H1 (cell line): ENCODE measurements around the gene ACMSD. TPM values are rescaled to one million over a fixed set of nuclear protein-coding genes. Genes with fewer than 3 reads are reported as not detected.

Experiments used
- CTCF ChIA-PET: fragments of 300-600 bp; sonication (Branson Sonifier 250); formaldehyde crosslinking; loops from one replicate; lab custom pipeline; 2021; ENCODE audit not compliant: partially characterized antibody; lab: Charles Lee
- POLR2A ChIA-PET: fragments of 300-600 bp; sonication (Branson Sonifier 250); formaldehyde crosslinking; loops from one replicate; lab custom pipeline; 2021; ENCODE audit warnings: inconsistent platforms; ENCODE audit not compliant: partially characterized antibody; lab: Charles Lee
- DNase-seq, 2 experiments: peaks; one replicate each; pipeline versions ENCODE4 v3.0.0 to v3.0.0-alpha.2; 2010 to 2022; ENCODE audit warnings: low spot score in 2 of 2, low read depth in 1 of 2, mixed read lengths in 1 of 2
- FAIRE-seq: peaks from 2 replicates; lab custom pipeline; 2011; peaks lifted over from hg19 to GRCh38; lab: Jason Lieb, UNC
- H2AFZ ChIP-seq: 2 replicates; pipeline ENCODE4 v1.8.1; 2012; ENCODE audit warnings: low read length, inconsistent platforms
- H2AK5ac ChIP-seq: 2 replicates; pipeline ENCODE4 v1.6.1; 2013; ENCODE audit warnings: low read depth, low read length
- H2BK120ac ChIP-seq: replicated peaks from 2 replicates; pipeline ENCODE3; 2013; ENCODE audit warnings: low read depth, low read length, inconsistent platforms
- H2BK12ac ChIP-seq: 2 replicates; pipeline ENCODE4 v1.6.1; 2013; ENCODE audit warnings: low read depth, low read length
- H2BK15ac ChIP-seq: 2 replicates; pipeline ENCODE4 v1.6.1; 2013; ENCODE audit warnings: low read length
- H2BK20ac ChIP-seq: 2 replicates; pipeline ENCODE4 v1.6.1; 2013; ENCODE audit warnings: low read length
- H2BK5ac ChIP-seq: 2 replicates; pipeline ENCODE4 v1.6.1; 2013; ENCODE audit warnings: low read depth, low read length
- H3K14ac ChIP-seq: 2 replicates; pipeline ENCODE4 v1.6.1; 2013; ENCODE audit warnings: inconsistent platforms; ENCODE audit not compliant: insufficient read length
- H3K18ac ChIP-seq: 2 replicates; pipeline ENCODE4 v1.6.1; 2013; ENCODE audit warnings: low read length; ENCODE audit errors: extremely low read depth
- H3K23ac ChIP-seq: 2 replicates; pipeline ENCODE4 v1.6.1; 2013; ENCODE audit warnings: inconsistent platforms; ENCODE audit not compliant: insufficient read length
- H3K23me2 ChIP-seq: 2 replicates; pipeline ENCODE4 v1.6.1; 2013; ENCODE audit warnings: low read depth, low read length
- H3K27ac ChIP-seq: 2 replicates; pipeline ENCODE4 v1.6.1; 2011; ENCODE audit warnings: low read depth, low read length, inconsistent platforms
- H3K27me3 ChIP-seq, 4 experiments: replicated peaks in 1 of 4; 1 replicate in 1 of 4; 2 replicates in 3 of 4; pipeline versions ENCODE4 v1.6.1 to v1.8.1; 2011 to 2013; ENCODE audit warnings: low read length in 3 of 4, mild to moderate bottlenecking in 3 of 4, inconsistent platforms in 2 of 4, mixed read lengths in 2 of 4, moderate library complexity in 1 of 4; ENCODE audit not compliant: control insufficient read depth in 3 of 4, insufficient read depth in 3 of 4; ENCODE audit errors: extremely low read depth in 1 of 4
- H3K36me3 ChIP-seq, 4 experiments: 2 replicates each; pipeline versions ENCODE4 v1.6.1 to v1.8.1; 2011 to 2013; ENCODE audit warnings: mild to moderate bottlenecking in 4 of 4, low read length in 3 of 4, moderate library complexity in 2 of 4, control low read depth in 1 of 4, inconsistent platforms in 1 of 4; ENCODE audit not compliant: insufficient read depth in 4 of 4, control insufficient read depth in 2 of 4
- H3K4ac ChIP-seq: replicated peaks from 2 replicates; pipeline ENCODE3; 2013; ENCODE audit warnings: low read length, low read depth, mixed read lengths, inconsistent platforms; ENCODE audit not compliant: insufficient read length
- H3K4me1 ChIP-seq, 4 experiments: replicated peaks in 1 of 4; 1 replicate in 1 of 4; 2 replicates in 3 of 4; pipeline versions ENCODE4 v1.6.1 to v1.8.1; 2011 to 2013; ENCODE audit warnings: low read length in 3 of 4, inconsistent platforms in 2 of 4, mixed read lengths in 1 of 4; ENCODE audit not compliant: insufficient read depth in 4 of 4, control insufficient read depth in 3 of 4
- H3K4me2 ChIP-seq, 2 experiments: 2 replicates each; pipeline versions ENCODE4 v1.6.1 to v1.8.1; 2011 to 2013; ENCODE audit warnings: low read depth in 2 of 2, low read length in 2 of 2, control low read depth in 1 of 2, inconsistent platforms in 1 of 2, mild to moderate bottlenecking in 1 of 2; ENCODE audit not compliant: insufficient read depth in 1 of 2
- H3K4me3 ChIP-seq, 4 experiments: fragments of 200-600, 300-600 bp in 1 of 4; sonication (generic), shearing (Covaris generic), sonication (Bioruptor Twin) in 1 of 4; 2 replicates each; pipeline versions ENCODE4 v1.5.1 to v1.8.1; 2011 to 2016; ENCODE audit warnings: low read length in 4 of 4, low read depth in 3 of 4, control low read depth in 2 of 4, inconsistent platforms in 2 of 4, mild to moderate bottlenecking in 2 of 4, mixed read lengths in 1 of 4, moderate library complexity in 1 of 4; ENCODE audit not compliant: insufficient read depth in 2 of 4; ENCODE audit errors: extremely low read depth in 1 of 4
- H3K56ac ChIP-seq: replicated peaks from 2 replicates; pipeline ENCODE3; 2013; ENCODE audit warnings: low read depth, mild to moderate bottlenecking, mixed read lengths, low read length, inconsistent platforms; ENCODE audit not compliant: insufficient read length
- H3K79me1 ChIP-seq: 2 replicates; pipeline ENCODE4 v1.6.1; 2013; ENCODE audit warnings: low read depth, low read length, control low read depth
- H3K79me2 ChIP-seq, 2 experiments: 2 replicates each; pipeline versions ENCODE4 v1.6.1 to v1.8.1; 2012 to 2013; ENCODE audit warnings: low read length in 2 of 2, mild to moderate bottlenecking in 2 of 2, inconsistent platforms in 1 of 2; ENCODE audit not compliant: insufficient read depth in 2 of 2, control insufficient read depth in 1 of 2
- H3K9ac ChIP-seq, 4 experiments: replicated peaks in 1 of 4; 1 replicate in 1 of 4; 2 replicates in 3 of 4; pipeline versions ENCODE4 v1.6.1 to v1.8.1; 2011 to 2013; ENCODE audit warnings: low read depth in 3 of 4, low read length in 3 of 4, control low read depth in 2 of 4, mild to moderate bottlenecking in 2 of 4, moderate library complexity in 2 of 4, inconsistent platforms in 1 of 4; ENCODE audit errors: extremely low read depth in 1 of 4
- H3K9me3 ChIP-seq, 2 experiments: 2 replicates each; pipeline versions ENCODE4 v1.6.1 to v1.8.1; 2012 to 2013; ENCODE audit warnings: mild to moderate bottlenecking in 2 of 2, moderate library complexity in 2 of 2, control low read depth in 1 of 2, inconsistent platforms in 1 of 2, low read depth in 1 of 2, low read length in 1 of 2, mixed read lengths in 1 of 2; ENCODE audit not compliant: insufficient read depth in 2 of 2
- H4K20me1 ChIP-seq, 2 experiments: replicated peaks in 1 of 2; 2 replicates each; pipeline versions ENCODE3 to v1.8.1; 2011 to 2013; ENCODE audit warnings: inconsistent platforms in 2 of 2, low read length in 2 of 2, mild to moderate bottlenecking in 1 of 2; ENCODE audit not compliant: insufficient read depth in 2 of 2, control insufficient read depth in 1 of 2
- H4K5ac ChIP-seq: 2 replicates; pipeline ENCODE4 v1.6.1; 2013; ENCODE audit warnings: low read length, low read depth, mixed read lengths, inconsistent platforms; ENCODE audit not compliant: insufficient read length
- H4K8ac ChIP-seq: 2 replicates; pipeline ENCODE4 v1.8.0; 2013; ENCODE audit warnings: mild to moderate bottlenecking, moderate library complexity, low read length, inconsistent platforms; ENCODE audit not compliant: insufficient read depth; ENCODE audit errors: extremely low read depth
- H4K91ac ChIP-seq: replicated peaks from 2 replicates; pipeline ENCODE3; 2013; ENCODE audit warnings: low read length, mixed read lengths, inconsistent platforms; ENCODE audit not compliant: insufficient read length
- BACH1 ChIP-seq: IDR thresholded peaks from 2 replicates; pipeline ENCODE4 v1.6.1; 2012; ENCODE audit warnings: low read length, improper control_type of control experiment
- CBX8 ChIP-seq: fragments of 300-800, 300-1000 bp; sonication (generic); IDR thresholded peaks from 2 replicates; pipeline ENCODE4 v1.7.1; 2016; ENCODE audit warnings: low read depth, low read length, borderline replicate concordance
- KDM5A ChIP-seq: fragments of 200-600 bp; IDR thresholded peaks from 2 replicates; pipeline ENCODE4 v1.7.1; 2012; ENCODE audit warnings: mild to moderate bottlenecking, low read length, inconsistent platforms, mixed read lengths
- NRF1 ChIP-seq: IDR thresholded peaks from 2 replicates; pipeline ENCODE4 v1.6.1; 2011; ENCODE audit warnings: mild to moderate bottlenecking, low read depth, low read length, improper control_type of control experiment
- RXRA ChIP-seq: IDR thresholded peaks from 2 replicates; pipeline ENCODE4 v1.6.1; 2011; ENCODE audit warnings: low read depth, mild to moderate bottlenecking, low read length, moderate library complexity; ENCODE audit not compliant: insufficient read depth
- SIN3A ChIP-seq, 2 experiments: IDR thresholded peaks in 1 of 2; conservative IDR thresholded peaks in 1 of 2; 2 replicates each; pipeline ENCODE4 v1.6.1; 2011 to 2012; ENCODE audit warnings: low read length in 2 of 2, improper control_type of control experiment in 1 of 2, low read depth in 1 of 2, mild to moderate bottlenecking in 1 of 2
- SP1 ChIP-seq: IDR thresholded peaks from 2 replicates; pipeline ENCODE4 v1.6.1; 2011; ENCODE audit warnings: low read depth, low read length
- YY1 ChIP-seq: IDR thresholded peaks from 2 replicates; pipeline ENCODE4 v1.6.1; 2011; ENCODE audit warnings: low read depth, mild to moderate bottlenecking, low read length
- WGBS, 2 experiments: shearing (Covaris generic) in 1 of 2; methylation state at CpG; one replicate each; pipeline versions ENCODE4 v1.1.6 to v1.1.7; 2013 to 2015; ENCODE audit warnings: low lambda C conversion rate in 2 of 2, mixed read lengths in 2 of 2, inconsistent platforms in 1 of 2, low coverage in 1 of 2, missing lambda C conversion rate in 1 of 2; ENCODE audit not compliant: insufficient replicate concordance in 2 of 2, insufficient coverage in 1 of 2, insufficient read length in 1 of 2; ENCODE audit errors: extremely low coverage in 1 of 2, missing lambda C conversion rate in 1 of 2; 5-methylcytosine and 5-hydroxymethylcytosine counted together
- polyA plus RNA-seq, 7 experiments: library from polyadenylated mRNA; depleted of rRNA in 3 of 7; stranded (reverse) in 5 of 7; unstranded in 2 of 7; fragments of >200 nt in 5 of 7; fragments of 200-250 nt in 2 of 7; gene quantifications; 1 replicate in 5 of 7; 2 replicates in 1 of 7; 4 replicates in 1 of 7; pipeline versions ENCODE4 v1.2.1 to v1.2.3, GENCODE V29; 2011 to 2013; ENCODE audit warnings: missing spikeins in 2 of 7, mixed read lengths in 2 of 7
- total RNA-seq: library from RNA; stranded (reverse); fragmentation: NEBNext Ultra II Directional; extraction: Animal tissue kit (Norgen Biotek cat#: 25700); gene quantifications from 2 replicates; pipeline ENCODE4 v1.2.1, GENCODE V29; 2021

Gene ACMSD
- total and polyA plus RNA-seq, 2 of the 8 experiments (the other 6 are each of a cell fraction or from before 2014, with no cell fraction given): not detected

DNA sequence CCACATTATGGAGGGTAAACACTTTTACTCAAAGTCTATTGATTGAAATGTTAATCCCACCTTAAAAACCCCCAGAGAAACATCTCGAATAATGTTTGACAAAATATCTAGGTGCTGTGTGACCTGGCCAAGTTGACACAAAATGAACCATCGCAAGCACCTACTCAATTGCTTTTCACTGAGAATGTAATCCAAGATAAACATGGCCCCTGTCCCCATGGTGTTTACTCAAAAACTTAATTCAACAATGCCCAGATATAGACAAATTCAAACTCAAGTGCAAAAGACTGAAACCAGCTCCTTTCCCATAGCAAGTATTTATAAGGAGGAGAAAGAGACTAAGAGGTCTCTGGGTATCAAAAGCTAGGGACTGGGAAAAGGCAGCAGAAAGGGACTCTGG lies 15.0 kb upstream of the ACMSD start:
- Histone ChIP-seq H3K23ac (no peak overlapping the region), H3K4me3 (no peak overlapping the region), H3K9ac (no peak overlapping the region), H4K5ac (no peak overlapping the region), H4K8ac (no peak overlapping the region), H2BK20ac (no peak overlapping the region), H3K27ac (no peak overlapping the region), H3K4ac (no peak overlapping the region), H3K23me2 (no peaks in the 10 kb centered on the region; the same call in 1 of the 2 replicates), H2AFZ (no peak overlapping the region), H4K20me1 (no peaks in the 10 kb centered on the region), H4K91ac (no peak overlapping the region), H3K79me2 (no peaks in the 10 kb centered on the region), H3K4me1 (no peaks in the 10 kb centered on the region), H2BK15ac (no peak overlapping the region), H3K36me3 (no peaks in the 10 kb centered on the region), H2BK5ac (no peak overlapping the region), H3K79me1 (no peaks in the 10 kb centered on the region), H2BK12ac (no peak overlapping the region), H2BK120ac (no peak overlapping the region), H3K14ac (no peak overlapping the region), H3K56ac (no peak overlapping the region), H3K4me2 (no peak overlapping the region), H3K9me3 (no peaks in the 10 kb centered on the region), H3K27me3 (no peaks in the 10 kb centered on the region), H3K18ac (no peak overlapping the region), H2AK5ac (no peak overlapping the region)
- ChIA-PET CTCF (no interaction called here), POLR2A (no interaction called here)
- WGBS, 2 experiments: 85% methylated on average over 2 of the region's 2 CpGs; no CpG with 5 or more reads in 1 of the 2 experiments
- FAIRE-seq (no peak), DNase-seq (no peak)
- TF ChIP-seq BACH1 (no peak), YY1 (no peak), CBX8 (no peak), KDM5A (no peak), SP1 (no peak), SIN3A (conservative IDR thresholded peaks at IDR 0.05 in 1 of 2, IDR thresholded peaks at IDR 0.05 in 1 of 2; ENCODE audit: low read depth in 1 of 2, low read length in 2 of 2) (no peak), RXRA (no peak), NRF1 (no peak)
